ENCODE data around the gene SFMBT1.
A peak's percentile ranks its signal among the peaks of the same experiment; 100 is the strongest.

Gene SFMBT1

GRCh38 chr3:52907497-52907896 lies 138.4 kb downstream of the SFMBT1 start:
- Histone ChIP-seq H3K9me3 (ENCODE audit: insufficient read depth, low read depth, low read length) (no peaks in the 10 kb centered on the region), H4K20me1 (ENCODE audit: insufficient read depth, low read length, poor library complexity, severe bottlenecking) (no peaks in the 10 kb centered on the region), H3K9ac (ENCODE audit: low read depth, low read length, poor library complexity, severe bottlenecking) (no peak overlapping the region), H3K79me2 (ENCODE audit: insufficient read depth, low read length) (no peaks in the 10 kb centered on the region), H3K9me2 (replicated peaks; ENCODE audit: low read depth, low read length) (no peaks in the 10 kb centered on the region), H3K36me3 (ENCODE audit: insufficient read depth, low read length) (peaks cover 42% of the 10 kb centered on the region; the same call in 1 of the 2 replicates), H3K27me3 (ENCODE audit: insufficient read depth, low read length, poor library complexity, severe bottlenecking) (no peaks in the 10 kb centered on the region), H3K4me2 (ENCODE audit: low read depth, low read length, poor library complexity, severe bottlenecking) (no peak overlapping the region), H3K4me3 (ENCODE audit: low read length, poor library complexity, severe bottlenecking) (no peak overlapping the region), H3K4me1 (ENCODE audit: insufficient read depth, low read length, poor library complexity, severe bottlenecking) (no peaks in the 10 kb centered on the region), H2AFZ (ENCODE audit: low read length) (no peak overlapping the region), H3F3A (ENCODE audit: low read depth) (no peaks in the 10 kb centered on the region)
- peak; percentile 35 for TF ChIP-seq CTCF (conservative IDR thresholded peaks at IDR 0.05; ENCODE audit: low read length)
- no peak for TF ChIP-seq EZH2phosphoT487 (IDR thresholded peaks at IDR 0.05; ENCODE audit: borderline replicate concordance)

GRCh38 chr3:52904552-52904951 lies 141.3 kb downstream of the SFMBT1 start:
- no peak overlapping the region for H2AFZ ChIP-seq (ENCODE audit: low read length)
- no peaks in the 10 kb centered on the region for H3K9me2 ChIP-seq (replicated peaks; ENCODE audit: low read depth, low read length)
- H3K9ac ChIP-seq (ENCODE audit: low read depth, low read length, poor library complexity, severe bottlenecking): no peak overlapping the region
- H3K36me3 ChIP-seq (ENCODE audit: insufficient read depth, low read length): peaks cover 27% of the 10 kb centered on the region; the same call in 1 of the 2 replicates
- no peaks in the 10 kb centered on the region for H4K20me1 ChIP-seq (ENCODE audit: insufficient read depth, low read length, poor library complexity, severe bottlenecking)
- H3K4me2 ChIP-seq (ENCODE audit: low read depth, low read length, poor library complexity, severe bottlenecking): no peak overlapping the region
- no peaks in the 10 kb centered on the region for H3K9me3 ChIP-seq (ENCODE audit: insufficient read depth, low read depth, low read length)
- H3F3A ChIP-seq (ENCODE audit: low read depth): no peaks in the 10 kb centered on the region
- H3K4me3 ChIP-seq (ENCODE audit: low read length, poor library complexity, severe bottlenecking): no peak overlapping the region
- H3K27me3 ChIP-seq (ENCODE audit: insufficient read depth, low read length, poor library complexity, severe bottlenecking): no peaks in the 10 kb centered on the region
- no peaks in the 10 kb centered on the region for H3K79me2 ChIP-seq (ENCODE audit: insufficient read depth, low read length)
- H3K4me1 ChIP-seq (ENCODE audit: insufficient read depth, low read length, poor library complexity, severe bottlenecking): no peaks in the 10 kb centered on the region
- no peak for TF ChIP-seq EZH2phosphoT487 (IDR thresholded peaks at IDR 0.05; ENCODE audit: borderline replicate concordance)
- no peak for TF ChIP-seq CTCF (conservative IDR thresholded peaks at IDR 0.05; ENCODE audit: low read length)

DNA sequence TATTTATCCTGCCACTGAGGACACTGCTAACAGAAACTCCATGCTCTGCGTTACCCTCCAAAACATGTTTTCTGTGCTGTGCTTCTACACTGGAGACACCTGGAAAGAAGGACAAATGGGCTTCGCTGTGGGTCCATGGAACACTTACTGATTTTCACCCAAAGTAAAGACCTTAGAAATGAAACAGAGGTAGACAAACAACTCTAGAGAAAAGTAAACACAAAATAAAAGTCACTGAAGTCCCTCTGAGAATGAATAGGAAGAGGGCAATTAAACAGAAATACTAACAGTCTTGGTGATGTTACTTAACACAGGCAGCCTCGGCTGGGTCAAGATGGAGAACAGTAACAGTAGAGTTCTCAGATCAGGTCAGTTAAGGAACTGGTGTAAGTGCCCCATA lies 141.9 kb downstream of the SFMBT1 start:
- no peak overlapping the region for H3K4me2 ChIP-seq (ENCODE audit: low read depth, low read length, poor library complexity, severe bottlenecking)
- H3K9ac ChIP-seq (ENCODE audit: low read depth, low read length, poor library complexity, severe bottlenecking): no peak overlapping the region
- H3K4me3 ChIP-seq (ENCODE audit: low read length, poor library complexity, severe bottlenecking): no peak overlapping the region
- no peaks in the 10 kb centered on the region for H3K4me1 ChIP-seq (ENCODE audit: insufficient read depth, low read length, poor library complexity, severe bottlenecking)
- peaks cover 27% of the 10 kb centered on the region; the same call in 1 of the 2 replicates for H3K36me3 ChIP-seq (ENCODE audit: insufficient read depth, low read length)
- no peaks in the 10 kb centered on the region for H3K27me3 ChIP-seq (ENCODE audit: insufficient read depth, low read length, poor library complexity, severe bottlenecking)
- H2AFZ ChIP-seq (ENCODE audit: low read length): no peak overlapping the region
- no peaks in the 10 kb centered on the region for H3K9me3 ChIP-seq (ENCODE audit: insufficient read depth, low read depth, low read length)
- no peaks in the 10 kb centered on the region for H3K79me2 ChIP-seq (ENCODE audit: insufficient read depth, low read length)
- H3K9me2 ChIP-seq (replicated peaks; ENCODE audit: low read depth, low read length): no peaks in the 10 kb centered on the region
- TF ChIP-seq EZH2phosphoT487 (IDR thresholded peaks at IDR 0.05; ENCODE audit: borderline replicate concordance) (no peak), CTCF (conservative IDR thresholded peaks at IDR 0.05; ENCODE audit: low read length) (no peak)
- H4K20me1 ChIP-seq (ENCODE audit: insufficient read depth, low read length, poor library complexity, severe bottlenecking): no peaks in the 10 kb centered on the region
- H3F3A ChIP-seq (ENCODE audit: low read depth): no peaks in the 10 kb centered on the region
